HG02852 (cell line): ENCODE results near the gene PMEPA1.
"Not testable (repeated sequence)": the region's sequence is repeated elsewhere in the genome, so short reads cannot be mapped to it uniquely, and the experiment has no call there.

Experiments
- ATAC-seq: cut with Tn5 transposase; IDR thresholded peaks from one replicate; pipeline ENCODE4 v1.9.1; 2021; ENCODE audit warnings: mild to moderate bottlenecking, moderate library complexity; ENCODE audit not compliant: unreplicated experiment

Gene PMEPA1

GRCh38 chr20:57653546-57653900 is 56.3 kb downstream of the PMEPA1 start:
- no peak for ATAC-seq

GRCh38 chr20:57652606-57653545 is 56.9 kb downstream of the PMEPA1 start:
- ATAC-seq = no peak

GRCh38 chr20:57651881-57652605 is 57.8 kb downstream of the PMEPA1 start:
- ATAC-seq = no peak

- ATAC-seq = no peak
Measured at GRCh38 chr20:57650756-57651483, 58.9 kb downstream of the PMEPA1 start.

GRCh38 chr20:57650266-57650665 is 59.5 kb downstream of the PMEPA1 start:
- no peak for ATAC-seq

GRCh38 chr20:57649617-57650015 is 60.2 kb downstream of the PMEPA1 start:
- ATAC-seq = no peak

GRCh38 chr20:57648878-57649616 is 60.8 kb downstream of the PMEPA1 start:
- ATAC-seq = no peak

GRCh38 chr20:57647933-57648785 is 61.7 kb downstream of the PMEPA1 start:
- no peak for ATAC-seq

GRCh38 chr20:57647006-57647932 is 62.5 kb downstream of the PMEPA1 start:
- ATAC-seq = no peak

GRCh38 chr20:57638895-57639236 is 70.9 kb downstream of the PMEPA1 start:
- ATAC-seq = no peak

- ATAC-seq = no peak
Measured at GRCh38 chr20:57638173-57638894, 71.5 kb downstream of the PMEPA1 start.

- ATAC-seq = no peak
Measured at GRCh38 chr20:57633945-57634491, 75.8 kb downstream of the PMEPA1 start.

GRCh38 chr20:57632286-57632685 is 77.5 kb downstream of the PMEPA1 start:
- no peak for ATAC-seq

- no peak for ATAC-seq
Measured at GRCh38 chr20:57630061-57630460, 79.8 kb downstream of the PMEPA1 start.

GRCh38 chr20:57629491-57629901 is 80.3 kb downstream of the PMEPA1 start:
- ATAC-seq = not testable (repeated sequence)

- ATAC-seq = not testable (repeated sequence)
Measured at GRCh38 chr20:57628962-57629308, 80.9 kb downstream of the PMEPA1 start.

GRCh38 chr20:57628047-57628961 is 81.5 kb downstream of the PMEPA1 start:
- ATAC-seq = no peak
